OCI-LY7 (cell line): ENCODE results near the gene TXLNG. TPM values are rescaled to one million over a fixed set of nuclear protein-coding genes. Genes with fewer than 3 reads are reported as not detected.

Experiments used
- BruUV-seq: library from RNA; stranded (reverse); fragments of 400-500 nt; replicated peaks from 2 replicates; lab custom pipeline; 2021; lab: Mats Ljungman, UMichigan
- CTCF ChIA-PET: fragments of 300-600 bp; sonication (Branson Sonifier 250); formaldehyde crosslinking; loops from one replicate; lab custom pipeline; 2022; ENCODE audit warnings: antibody characterized with exemption; ENCODE audit not compliant: unreplicated experiment; lab: Charles Lee
- POLR2A ChIA-PET: fragments of 300-600 bp; sonication (Branson Sonifier 250); formaldehyde crosslinking; loops from one replicate; lab custom pipeline; 2022; ENCODE audit warnings: antibody characterized with exemption; lab: Charles Lee
- DNase-seq: peaks from one replicate; pipeline ENCODE4 v3.0.0-alpha.2; 2015; ENCODE audit warnings: low spot score
- H2AFZ ChIP-seq: fragments of 200-600 bp; sonication (generic), shearing (Covaris generic); 2 replicates; pipeline ENCODE4 v1.6.1; 2014; ENCODE audit warnings: mild to moderate bottlenecking, antibody characterized with exemption, low read length, moderate library complexity
- H3K27ac ChIP-seq: fragments of 200-600 bp; sonication (generic); 2 replicates; pipeline ENCODE4 v1.5.1; 2014; ENCODE audit warnings: mixed run types, low read depth, mild to moderate bottlenecking, moderate library complexity, low read length, inconsistent platforms; ENCODE audit not compliant: poor library complexity, severe bottlenecking
- H3K36me3 ChIP-seq: fragments of 200-600 bp; sonication (generic); 2 replicates; pipeline ENCODE4 v1.6.1; 2014; ENCODE audit warnings: mild to moderate bottlenecking, antibody characterized with exemption, low read length, moderate library complexity, mixed read lengths; ENCODE audit not compliant: insufficient read depth
- H3K4me1 ChIP-seq: fragments of 200-600 bp; sonication (generic); 2 replicates; pipeline ENCODE4 v1.5.1; 2014; ENCODE audit warnings: mild to moderate bottlenecking, low read length; ENCODE audit not compliant: insufficient read depth, poor library complexity, severe bottlenecking
- H3K4me2 ChIP-seq: fragments of 200-600 bp; sonication (generic); 2 replicates; pipeline ENCODE4 v1.6.1; 2014; ENCODE audit warnings: mild to moderate bottlenecking, low read length
- H3K4me3 ChIP-seq: fragments of 200-600 bp; sonication (generic); 2 replicates; pipeline ENCODE4 v1.5.1; 2014; ENCODE audit warnings: mild to moderate bottlenecking, low read depth, low read length; ENCODE audit not compliant: poor library complexity, severe bottlenecking
- H3K79me2 ChIP-seq: fragments of 200-600 bp; sonication (generic); 2 replicates; pipeline ENCODE4 v1.6.1; 2016; ENCODE audit warnings: low read depth, mild to moderate bottlenecking, low read length, moderate library complexity, mixed read lengths; ENCODE audit not compliant: insufficient read depth
- H3K9me2 ChIP-seq: fragments of 200-600 bp; sonication (generic); 2 replicates; pipeline ENCODE4 v1.6.1; 2016; ENCODE audit warnings: mild to moderate bottlenecking, low read length, mixed read lengths; ENCODE audit not compliant: insufficient read depth
- H3K9me3 ChIP-seq: fragments of 200-600 bp; sonication (generic); 2 replicates; pipeline ENCODE4 v1.6.1; 2014; ENCODE audit warnings: mild to moderate bottlenecking, mixed run types, low read length, mixed read lengths
- H4K20me1 ChIP-seq: fragments of 200-600 bp; sonication (generic); 2 replicates; pipeline ENCODE4 v1.6.1; 2014; ENCODE audit warnings: mild to moderate bottlenecking, antibody characterized with exemption, low read length, moderate library complexity, mixed read lengths; ENCODE audit not compliant: insufficient read depth
- EZH2phosphoT487 ChIP-seq: fragments of 200-600 bp; sonication (generic); IDR thresholded peaks from 2 replicates; pipeline ENCODE4 v1.6.1; 2018; ENCODE audit warnings: low read depth, borderline replicate concordance, mild to moderate bottlenecking, mixed run types, antibody characterized with exemption, low read length, moderate library complexity, mixed read lengths
- intact Hi-C: fragments of 100-400 bp; cut with micrococcal nuclease; formaldehyde crosslinking; loops from one replicate; pipeline ENCODE4 v1.10.0; 2022; ENCODE audit not compliant: unreplicated experiment
- total RNA-seq, 2 experiments: library from RNA; depleted of rRNA in 1 of 2; stranded (reverse); fragments of >200 nt in 1 of 2; shearing (Covaris generic) in 1 of 2; gene quantifications; 2 replicates each; pipeline ENCODE4 v1.2.3, GENCODE V29; 2014 to 2022
- TF ChIP-seq, protein P1 (sequence below): fragments of 200-600 bp; sonication (generic); conservative IDR thresholded peaks from 2 replicates; pipeline ENCODE4 v1.5.1; 2014; ENCODE audit warnings: mild to moderate bottlenecking, antibody characterized with exemption, low read length, moderate library complexity, mixed read lengths

The TXLNG gene
- total RNA-seq, 2 experiments from 2014 or later = 16.9 to 22.0 TPM

DNA sequence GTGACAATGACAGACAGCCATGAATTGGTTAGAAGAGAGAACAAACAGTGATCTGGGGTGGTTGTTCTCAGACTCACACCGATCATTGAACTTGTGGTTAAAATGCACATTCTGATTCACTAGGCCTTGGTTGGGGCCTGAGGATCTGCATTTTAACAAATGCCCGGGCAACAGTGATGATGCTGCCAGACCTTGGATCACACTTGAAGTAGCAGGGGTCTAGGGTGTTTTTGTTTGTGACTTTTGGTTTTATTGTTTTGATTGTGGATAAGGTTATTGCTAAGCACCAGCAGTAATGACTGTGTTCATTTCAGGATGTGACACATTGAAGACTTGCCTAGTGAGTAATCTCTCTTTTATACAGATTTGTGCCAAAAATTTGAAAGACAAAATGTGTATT is 36.5 kb downstream of the TXLNG start:
- no peak for DNase-seq
- Histone ChIP-seq H4K20me1 (0 out of 2 replicates have a peak, but pooled peaks cover 1% of the 10 kb centered on the region), H2AFZ (no peak overlapping the region), H3K9me3 (no peaks in the 10 kb centered on the region), H3K4me3 (no peak overlapping the region), H3K27ac (no peak overlapping the region), H3K4me1 (no peaks in the 10 kb centered on the region), H3K9me2 (no peaks in the 10 kb centered on the region), H3K79me2 (peaks cover 7% of the 10 kb centered on the region; the same call in 1 of the 2 replicates), H3K4me2 (no peak overlapping the region), H3K36me3 (peaks cover 78% of the 10 kb centered on the region)
- intact Hi-C loops = no loop called here
- BruUV-seq = TSS peak; percentile 31
- ChIA-PET CTCF (no interaction called here), POLR2A (no interaction called here)
- TF ChIP-seq EZH2phosphoT487 = no peak
- TF ChIP-seq, protein P1, sequence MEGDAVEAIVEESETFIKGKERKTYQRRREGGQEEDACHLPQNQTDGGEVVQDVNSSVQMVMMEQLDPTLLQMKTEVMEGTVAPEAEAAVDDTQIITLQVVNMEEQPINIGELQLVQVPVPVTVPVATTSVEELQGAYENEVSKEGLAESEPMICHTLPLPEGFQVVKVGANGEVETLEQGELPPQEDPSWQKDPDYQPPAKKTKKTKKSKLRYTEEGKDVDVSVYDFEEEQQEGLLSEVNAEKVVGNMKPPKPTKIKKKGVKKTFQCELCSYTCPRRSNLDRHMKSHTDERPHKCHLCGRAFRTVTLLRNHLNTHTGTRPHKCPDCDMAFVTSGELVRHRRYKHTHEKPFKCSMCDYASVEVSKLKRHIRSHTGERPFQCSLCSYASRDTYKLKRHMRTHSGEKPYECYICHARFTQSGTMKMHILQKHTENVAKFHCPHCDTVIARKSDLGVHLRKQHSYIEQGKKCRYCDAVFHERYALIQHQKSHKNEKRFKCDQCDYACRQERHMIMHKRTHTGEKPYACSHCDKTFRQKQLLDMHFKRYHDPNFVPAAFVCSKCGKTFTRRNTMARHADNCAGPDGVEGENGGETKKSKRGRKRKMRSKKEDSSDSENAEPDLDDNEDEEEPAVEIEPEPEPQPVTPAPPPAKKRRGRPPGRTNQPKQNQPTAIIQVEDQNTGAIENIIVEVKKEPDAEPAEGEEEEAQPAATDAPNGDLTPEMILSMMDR = no peak

DNA sequence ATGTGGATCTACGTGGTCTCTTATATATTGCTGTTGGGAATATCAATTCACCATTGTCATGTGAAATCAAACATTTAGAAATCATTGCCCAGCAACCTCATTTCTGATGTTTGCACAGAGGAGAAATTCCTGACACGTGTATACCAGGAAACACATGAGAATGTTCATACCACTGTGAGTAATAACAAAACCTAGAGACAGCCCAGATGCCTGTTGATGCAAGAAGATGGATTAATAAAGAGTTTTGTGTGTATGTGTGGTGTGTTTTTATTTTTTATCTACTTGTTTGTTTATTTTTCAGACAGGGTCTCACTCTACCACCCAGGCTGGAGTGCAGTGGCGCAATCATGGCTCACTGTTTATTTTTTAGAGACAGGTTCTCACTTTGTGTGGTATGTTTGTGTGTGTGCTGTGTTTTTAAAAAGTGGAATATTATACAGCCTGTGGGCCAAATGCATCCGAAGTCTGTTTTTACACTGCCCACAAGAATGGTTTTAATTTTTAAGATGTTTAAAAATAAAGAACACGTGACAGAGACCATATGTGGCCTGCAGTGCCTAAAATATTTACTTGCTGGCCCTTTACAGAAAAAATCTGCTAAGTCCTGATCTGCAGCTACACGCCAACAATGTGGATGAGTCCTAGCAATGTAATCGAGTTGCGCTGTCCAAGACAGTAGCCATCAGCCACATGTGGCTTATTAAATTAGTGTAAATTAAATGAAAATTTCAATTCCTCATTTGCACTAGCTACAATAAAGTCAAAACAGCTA is 39.2 kb downstream of the TXLNG start:
- no peak for TF ChIP-seq EZH2phosphoT487
- TF ChIP-seq, protein P1 = no peak
- no peak overlapping the region for H2AFZ ChIP-seq
- intact Hi-C loops = loop anchor here (5.0 kb wide), 1 partner anchor 222 kb away; no protein-coding TSS in a partner anchor
- H3K79me2 ChIP-seq = no peaks in the 10 kb centered on the region
- BruUV-seq = no TSS peak
- no peak overlapping the region for H3K4me2 ChIP-seq
- POLR2A ChIA-PET = no interaction called here
- H3K9me2 ChIP-seq = no peaks in the 10 kb centered on the region
- peaks cover 78% of the 10 kb centered on the region for H3K36me3 ChIP-seq
- CTCF ChIA-PET = no interaction called here
- no peak for DNase-seq
- H4K20me1 ChIP-seq = no peaks in the 10 kb centered on the region
- H3K9me3 ChIP-seq = no peaks in the 10 kb centered on the region
- H3K27ac ChIP-seq = no peak overlapping the region
- H3K4me1 ChIP-seq = no peaks in the 10 kb centered on the region
- H3K4me3 ChIP-seq = no peak overlapping the region

DNA sequence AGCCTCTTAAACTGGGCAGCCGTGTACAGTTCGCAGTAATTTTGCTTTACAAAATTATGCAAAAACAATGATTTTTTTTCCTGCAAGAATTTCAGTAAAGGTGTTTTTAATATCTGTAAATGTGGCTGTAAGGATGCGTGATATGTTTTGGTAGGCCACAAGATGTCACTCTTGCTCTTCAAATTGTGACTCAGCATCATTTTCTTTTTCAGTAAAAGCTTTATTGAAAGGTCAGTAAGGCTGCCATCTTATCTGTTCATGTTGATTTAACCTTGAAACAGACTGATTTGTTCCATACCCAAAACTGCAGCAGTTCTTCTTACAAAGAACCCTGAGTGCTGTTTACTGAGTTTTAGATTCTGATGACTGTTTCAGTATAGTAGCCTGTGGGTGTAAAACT is 39.9 kb downstream of the TXLNG start:
- no peak overlapping the region for H3K4me2 ChIP-seq
- H4K20me1 ChIP-seq = no peaks in the 10 kb centered on the region
- no peaks in the 10 kb centered on the region for H3K4me1 ChIP-seq
- POLR2A ChIA-PET = no interaction called here
- H3K36me3 ChIP-seq = peaks cover 78% of the 10 kb centered on the region
- H3K9me3 ChIP-seq = no peaks in the 10 kb centered on the region
- H3K27ac ChIP-seq = peak overlapping the region; percentile 15
- H2AFZ ChIP-seq = no peak overlapping the region
- CTCF ChIA-PET = no interaction called here
- no TSS peak for BruUV-seq
- H3K79me2 ChIP-seq = no peaks in the 10 kb centered on the region
- H3K4me3 ChIP-seq = no peak overlapping the region
- TF ChIP-seq, protein P1 = peak; percentile 76
- TF ChIP-seq EZH2phosphoT487 = no peak
- intact Hi-C loops = loop anchor here (5.0 kb wide), 1 partner anchor 221 kb away; no protein-coding TSS in a partner anchor
- no peaks in the 10 kb centered on the region for H3K9me2 ChIP-seq
- peak; percentile 45 for DNase-seq
